ENCODE measurements around the gene CAMLG.
"Not testable (repeated sequence)": the region's sequence is repeated elsewhere in the genome, so short reads cannot be mapped to it uniquely, and the experiment has no call there.

CAMLG gene

DNA sequence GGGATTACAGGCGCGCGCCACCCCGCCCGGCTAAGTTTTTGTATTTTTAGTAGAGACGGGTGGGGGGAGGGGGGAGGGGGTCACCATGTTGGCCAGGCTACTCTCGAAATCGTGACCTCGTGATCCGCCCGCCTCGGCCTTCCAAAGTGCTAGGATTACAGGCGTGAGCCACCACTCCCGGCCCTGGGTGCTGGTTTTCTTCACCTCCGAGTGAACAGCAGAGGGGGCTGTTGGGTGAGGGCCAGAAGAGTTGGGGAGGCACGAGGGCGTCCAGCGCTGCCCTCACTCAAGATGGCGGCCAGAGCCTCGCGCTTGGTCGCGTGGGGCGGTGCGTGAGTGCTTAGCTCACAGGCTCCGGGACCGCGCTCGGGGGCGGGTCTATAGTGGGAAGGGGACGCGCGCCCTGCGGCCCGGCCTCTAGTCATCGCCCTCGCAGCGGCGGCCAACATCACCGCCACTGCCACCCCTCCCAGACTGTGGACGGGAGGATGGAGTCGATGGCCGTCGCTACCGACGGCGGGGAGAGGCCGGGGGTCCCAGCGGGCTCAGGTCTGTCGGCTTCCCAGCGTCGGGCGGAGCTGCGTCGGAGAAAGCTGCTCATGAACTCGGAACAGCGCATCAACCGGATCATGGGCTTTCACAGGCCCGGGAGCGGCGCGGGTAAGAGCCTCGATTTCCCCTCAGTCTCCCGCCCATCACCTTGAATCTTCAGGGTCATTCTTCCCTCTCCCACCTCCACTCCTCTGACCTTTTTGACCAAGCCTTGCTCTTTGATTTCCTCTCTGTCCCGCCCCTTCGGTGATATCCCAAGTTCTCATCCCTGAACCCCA lies at the start of gene CAMLG:
Gene CAMLG, plus strand, starts transcription at position 416 of the 830 bp plus-strand sequence. Its CDS starts 73 bp downstream, at position 489.
- peak; percentile 61 for DNase-seq

DNA sequence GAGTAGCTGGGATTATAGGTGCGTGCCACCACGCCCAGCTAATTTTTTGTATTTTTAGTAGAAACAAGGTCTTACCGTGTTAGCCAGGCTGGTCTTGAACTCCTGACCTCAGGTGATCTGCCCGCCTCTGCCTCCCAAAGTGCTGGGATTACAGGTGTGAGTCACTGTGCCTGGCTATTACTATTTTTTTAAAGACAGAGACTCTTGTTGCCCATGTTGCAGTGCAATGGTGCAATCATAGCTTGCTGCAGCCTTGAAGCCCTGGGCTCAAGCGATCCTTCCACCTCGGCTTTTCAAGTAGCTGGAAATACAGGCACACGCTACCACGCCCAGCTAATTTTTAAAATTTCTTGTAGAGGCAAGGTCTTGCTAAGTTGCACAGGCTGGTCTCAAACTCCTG lies 48.2 kb upstream of the CAMLG start:
- DNase-seq, result not testable (repeated sequence)

DNA sequence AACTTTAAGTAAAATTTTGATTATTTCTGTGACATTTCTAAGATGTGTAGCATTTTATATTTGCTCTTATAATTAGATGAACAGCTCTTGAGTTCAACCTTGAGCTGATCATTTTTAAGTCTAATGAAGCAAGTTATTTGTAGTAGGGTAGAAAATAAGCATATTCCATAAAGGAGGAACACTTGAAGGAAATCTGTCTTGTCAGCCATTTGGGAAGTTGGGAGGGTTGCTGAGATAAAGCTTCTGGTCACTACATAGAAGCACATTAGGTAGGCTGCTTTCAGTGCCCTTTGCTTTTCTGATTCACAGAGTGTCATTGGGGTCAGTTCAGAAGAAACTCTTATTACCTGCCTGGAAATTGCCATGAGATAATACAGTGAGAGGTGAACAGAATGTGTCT lies 45.6 kb upstream of the CAMLG start:
- DNase-seq, result no peak

DNA sequence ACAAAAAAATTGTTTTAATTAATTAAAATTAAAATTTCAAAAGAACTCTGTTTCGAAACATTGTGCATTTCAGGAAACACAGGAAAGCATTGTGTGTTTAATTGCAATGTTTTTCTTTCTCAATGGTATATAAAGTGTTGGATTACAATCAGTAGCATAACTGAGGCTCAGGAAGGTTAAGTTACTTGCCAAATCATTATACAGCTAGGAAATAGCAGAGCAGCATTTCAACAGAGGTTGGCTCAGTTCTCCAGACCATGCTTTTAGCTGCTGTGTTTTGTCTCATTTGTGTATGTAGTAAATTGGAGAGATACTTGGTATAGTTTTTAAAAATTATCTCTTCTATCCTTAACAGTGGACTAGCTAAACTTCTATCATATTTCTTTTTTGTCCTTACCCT lies 30.0 kb upstream of the CAMLG start:
- DNase-seq, result no peak

DNA sequence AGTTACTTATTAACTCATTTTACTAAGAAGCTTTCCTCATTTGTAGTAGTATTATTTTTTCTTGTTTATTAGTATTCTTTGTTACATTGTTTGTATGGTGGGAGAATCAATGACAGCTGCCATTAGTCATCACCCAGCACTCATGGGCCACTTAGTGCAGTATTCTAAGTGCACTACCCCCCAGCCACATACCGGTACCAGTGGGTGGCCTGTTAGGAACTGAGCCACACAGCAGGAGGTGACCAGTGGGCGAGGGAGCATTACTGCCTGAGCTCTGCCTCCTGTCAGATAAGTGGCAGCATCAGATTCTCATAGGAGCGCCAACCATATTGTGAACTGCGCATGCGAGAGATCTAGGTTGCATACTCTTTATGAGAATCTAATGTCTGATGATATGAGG lies 24.2 kb upstream of the CAMLG start:
- no peak for DNase-seq

DNA sequence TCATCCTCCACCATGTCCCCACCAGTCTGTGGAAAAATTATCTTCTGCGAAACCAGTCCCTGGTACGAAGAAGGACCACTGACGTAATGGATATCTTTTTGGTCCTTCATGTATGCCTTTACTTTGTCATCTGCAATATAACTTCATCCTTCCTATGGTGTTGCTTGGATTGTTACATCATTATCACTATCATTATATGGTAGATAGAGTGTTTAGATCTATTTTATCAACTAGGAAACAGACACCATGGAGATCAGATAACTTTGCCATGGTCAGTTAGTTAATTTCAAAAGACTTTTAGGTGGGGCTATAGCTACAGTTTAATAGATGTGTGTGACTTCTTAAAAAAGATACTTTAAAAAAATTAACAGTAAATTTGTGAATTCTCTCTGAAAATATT lies 23.8 kb upstream of the CAMLG start:
- DNase-seq, result no peak

DNA sequence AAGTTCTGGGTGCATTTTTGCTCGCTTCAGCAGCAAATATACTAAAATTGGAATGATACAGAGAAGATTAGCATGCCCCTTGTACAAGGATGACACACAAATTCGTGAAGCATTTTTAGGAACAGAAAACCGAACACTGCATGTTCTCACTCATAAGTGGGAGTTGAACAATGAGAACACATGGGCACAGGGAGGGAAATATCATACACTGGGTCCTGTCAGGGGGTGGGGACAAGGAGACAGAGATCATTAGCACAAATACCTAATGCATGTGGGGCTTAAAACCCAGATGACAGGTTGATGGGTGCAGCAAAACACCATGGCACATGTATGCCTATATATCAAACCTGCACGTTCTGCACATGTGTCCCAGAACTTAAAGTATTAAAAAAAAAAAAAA lies 22.9 kb upstream of the CAMLG start:
- DNase-seq, result not testable (repeated sequence)

DNA sequence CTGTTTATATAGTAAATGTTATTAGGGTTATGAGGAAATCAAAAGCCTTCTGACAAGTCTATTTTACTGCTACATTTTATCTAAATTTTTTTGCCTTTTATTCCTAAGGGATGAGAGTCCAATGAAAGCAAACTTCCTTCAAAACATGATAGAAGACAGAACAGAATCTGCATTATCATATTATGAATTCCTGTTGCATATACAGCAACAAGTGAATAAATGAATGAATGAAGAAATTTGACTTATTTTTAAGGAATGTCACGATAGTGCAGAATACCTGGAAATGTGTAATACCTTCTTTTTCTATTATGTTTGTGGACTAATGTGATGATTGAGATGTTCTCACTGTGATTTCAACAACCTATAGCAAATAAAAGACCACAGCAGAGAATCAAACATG lies 13.5 kb upstream of the CAMLG start:
- DNase-seq, result no peak

DNA sequence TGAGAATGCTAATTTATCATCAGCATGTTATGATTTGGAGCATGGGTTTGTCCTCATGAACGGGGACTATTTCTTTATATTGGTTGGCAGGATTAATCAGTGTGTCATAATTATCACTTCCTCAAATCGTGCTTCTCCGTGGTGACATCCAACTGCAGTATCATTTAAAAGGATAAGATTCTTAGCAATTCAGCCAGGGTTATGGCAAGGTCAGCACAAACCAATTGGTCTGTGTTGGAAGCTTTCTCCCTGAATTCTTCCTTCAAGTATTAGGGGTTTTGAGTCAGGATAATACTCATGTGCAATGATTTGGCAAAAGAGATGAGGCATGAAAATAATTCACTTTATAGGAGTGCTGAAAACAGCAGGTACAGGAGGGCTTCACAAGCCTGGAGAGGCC lies 5.5 kb upstream of the CAMLG start:
- DNase-seq, result no peak

DNA sequence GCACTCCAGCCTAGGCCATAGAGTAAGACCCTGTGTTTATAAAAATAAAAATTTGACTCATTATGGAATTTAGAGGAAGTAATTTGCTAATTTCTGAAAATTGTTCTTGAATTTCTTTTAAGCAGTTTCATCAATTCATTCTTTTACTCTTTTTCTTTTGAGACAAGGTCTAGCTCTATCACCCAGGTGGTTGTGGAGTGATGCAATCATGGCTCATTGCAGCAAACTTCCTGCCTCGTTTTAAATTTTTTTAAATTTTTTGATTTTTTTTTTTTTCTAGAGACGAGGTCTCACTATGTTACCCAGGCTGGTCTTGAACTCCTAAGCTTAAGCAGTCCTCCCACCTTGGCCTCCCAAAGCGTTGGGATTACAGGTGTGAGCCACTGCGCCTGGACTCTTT lies 3.1 kb upstream of the CAMLG start:
- DNase-seq, result no peak

DNA sequence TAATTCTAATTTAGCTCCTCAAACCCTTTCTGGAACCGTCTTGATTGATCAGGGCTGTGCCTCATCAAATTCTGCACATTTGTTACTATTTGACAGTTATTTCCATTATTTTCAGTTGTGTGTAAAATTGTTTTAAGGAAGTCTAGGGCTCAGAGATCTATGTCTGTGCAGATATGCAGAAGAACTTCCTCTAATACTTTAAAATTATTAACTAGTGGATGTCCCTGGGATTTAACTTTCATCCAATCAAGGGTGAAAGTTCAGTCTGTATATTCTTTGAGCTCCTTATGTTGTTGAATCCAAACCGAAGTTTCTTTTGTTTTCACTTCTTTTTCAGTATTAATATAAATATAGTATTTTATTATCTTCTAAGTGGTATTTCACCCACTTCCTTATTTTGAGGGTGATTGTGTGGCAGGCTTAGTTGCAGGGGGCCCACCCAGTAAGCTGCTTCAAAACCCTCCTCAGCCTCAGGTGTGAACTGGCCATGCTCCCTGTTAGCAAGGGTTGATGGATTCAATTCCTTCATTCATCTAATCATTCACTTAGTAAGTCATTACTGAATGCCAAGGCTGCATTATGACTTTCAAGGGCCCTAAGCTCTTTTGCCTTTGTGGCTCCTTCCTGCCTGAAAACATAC lies 2.1 kb upstream of the CAMLG start:
- no peak for DNase-seq

DNA sequence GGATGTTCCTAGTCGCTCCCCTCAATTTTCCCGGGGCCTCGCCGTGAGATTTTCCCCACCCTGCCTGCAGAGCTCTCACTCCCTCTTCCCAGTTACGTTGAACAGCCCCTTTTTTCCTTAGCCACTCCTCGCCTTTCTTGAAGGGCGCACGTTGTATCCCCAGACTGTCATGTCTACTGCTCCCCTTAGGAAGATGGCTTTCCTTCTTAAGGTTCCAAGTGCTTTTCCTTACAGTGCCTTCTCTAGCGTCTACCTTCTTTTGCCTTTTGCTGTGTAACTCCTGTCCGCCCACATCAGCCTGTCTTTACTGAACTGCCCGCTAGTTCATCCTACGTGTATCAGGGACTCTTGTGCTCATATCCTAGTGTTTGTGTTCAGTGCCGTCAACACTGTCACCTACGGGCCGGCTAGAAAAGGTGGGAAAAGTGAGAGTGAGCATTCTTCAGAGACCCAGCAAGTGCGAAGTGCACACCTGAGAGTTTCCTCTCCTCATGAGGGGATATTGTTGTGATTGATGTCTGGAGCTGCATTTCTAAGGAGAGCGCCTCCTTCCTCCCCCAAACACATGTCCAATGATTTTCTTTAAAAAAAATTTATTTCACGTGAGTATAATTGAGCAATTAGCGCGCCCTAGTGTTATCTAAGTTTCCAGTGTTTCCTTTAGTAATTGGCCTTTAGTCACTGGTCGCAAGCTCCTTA lies 764 bp downstream of the CAMLG start:
- DNase-seq, result no peak

DNA sequence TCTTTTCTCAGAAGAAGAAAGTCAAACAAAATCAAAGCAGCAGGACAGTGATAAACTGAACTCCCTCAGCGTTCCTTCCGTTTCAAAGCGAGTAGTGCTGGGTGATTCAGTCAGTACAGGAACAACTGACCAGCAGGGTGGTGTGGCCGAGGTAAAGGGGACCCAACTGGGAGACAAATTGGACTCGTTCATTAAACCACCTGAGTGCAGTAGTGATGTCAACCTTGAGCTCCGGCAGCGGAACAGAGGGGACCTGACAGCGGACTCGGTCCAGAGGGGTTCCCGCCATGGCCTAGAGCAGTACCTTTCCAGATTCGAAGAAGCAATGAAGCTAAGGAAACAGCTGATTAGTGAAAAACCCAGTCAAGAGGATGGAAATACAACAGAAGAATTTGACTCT lies 2.7 kb downstream of the CAMLG start:
- no peak for DNase-seq

DNA sequence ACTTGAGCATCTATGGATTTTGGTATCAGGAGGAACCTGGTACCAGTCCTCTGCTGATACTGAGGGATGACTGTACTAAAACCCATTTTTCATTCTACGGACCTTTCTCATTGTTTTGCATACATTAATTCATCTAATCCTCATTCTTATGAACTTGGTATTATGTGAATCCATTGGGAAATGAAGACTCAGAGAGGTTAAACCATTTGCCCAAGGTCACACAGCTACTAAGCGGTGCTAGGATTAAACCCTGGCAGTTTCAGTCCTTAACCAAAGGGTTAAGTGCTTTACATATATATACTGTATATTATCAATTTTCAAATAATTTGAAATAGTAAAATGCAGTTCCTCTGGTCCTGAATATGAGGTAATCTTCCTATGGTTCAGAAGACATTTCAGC lies 3.8 kb downstream of the CAMLG start:
- DNase-seq, result no peak

DNA sequence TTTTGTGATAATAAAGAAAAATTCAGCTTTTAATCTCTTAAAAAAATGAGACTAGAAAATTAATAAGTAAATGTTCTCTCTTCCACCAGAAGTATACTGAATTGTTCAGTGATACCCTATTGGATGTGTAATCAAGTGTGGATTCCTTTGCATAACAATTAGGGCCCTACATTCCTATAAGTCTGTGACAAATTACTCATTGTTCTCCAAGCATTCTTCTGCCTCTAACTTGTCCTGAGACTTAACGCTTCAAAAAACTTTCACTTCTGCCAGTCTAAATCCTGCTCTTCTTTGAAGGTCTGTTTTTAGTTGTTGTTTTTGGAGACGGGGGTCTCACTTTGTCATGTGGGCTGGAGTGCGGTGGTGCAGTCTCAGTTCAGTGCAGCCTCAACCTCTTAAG lies 11.1 kb downstream of the CAMLG start:
- DNase-seq, result no peak

DNA sequence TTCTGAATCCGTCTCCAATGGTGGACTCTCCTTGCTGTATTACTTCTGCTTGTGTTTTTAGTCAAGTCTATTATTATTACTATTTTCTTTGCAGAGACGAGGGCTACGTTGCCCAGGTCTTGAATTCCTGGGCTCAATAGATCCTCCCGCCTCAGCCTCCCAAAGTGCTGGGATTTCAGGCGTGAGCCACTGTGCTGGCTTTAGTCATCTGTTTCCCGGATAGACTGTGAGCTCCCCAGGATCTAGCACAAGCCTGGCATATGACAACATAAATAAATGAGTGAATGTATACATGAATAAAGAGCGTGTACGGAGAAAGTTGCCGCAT lies 19.8 kb downstream of the CAMLG start:
- no peak for DNase-seq

DNA sequence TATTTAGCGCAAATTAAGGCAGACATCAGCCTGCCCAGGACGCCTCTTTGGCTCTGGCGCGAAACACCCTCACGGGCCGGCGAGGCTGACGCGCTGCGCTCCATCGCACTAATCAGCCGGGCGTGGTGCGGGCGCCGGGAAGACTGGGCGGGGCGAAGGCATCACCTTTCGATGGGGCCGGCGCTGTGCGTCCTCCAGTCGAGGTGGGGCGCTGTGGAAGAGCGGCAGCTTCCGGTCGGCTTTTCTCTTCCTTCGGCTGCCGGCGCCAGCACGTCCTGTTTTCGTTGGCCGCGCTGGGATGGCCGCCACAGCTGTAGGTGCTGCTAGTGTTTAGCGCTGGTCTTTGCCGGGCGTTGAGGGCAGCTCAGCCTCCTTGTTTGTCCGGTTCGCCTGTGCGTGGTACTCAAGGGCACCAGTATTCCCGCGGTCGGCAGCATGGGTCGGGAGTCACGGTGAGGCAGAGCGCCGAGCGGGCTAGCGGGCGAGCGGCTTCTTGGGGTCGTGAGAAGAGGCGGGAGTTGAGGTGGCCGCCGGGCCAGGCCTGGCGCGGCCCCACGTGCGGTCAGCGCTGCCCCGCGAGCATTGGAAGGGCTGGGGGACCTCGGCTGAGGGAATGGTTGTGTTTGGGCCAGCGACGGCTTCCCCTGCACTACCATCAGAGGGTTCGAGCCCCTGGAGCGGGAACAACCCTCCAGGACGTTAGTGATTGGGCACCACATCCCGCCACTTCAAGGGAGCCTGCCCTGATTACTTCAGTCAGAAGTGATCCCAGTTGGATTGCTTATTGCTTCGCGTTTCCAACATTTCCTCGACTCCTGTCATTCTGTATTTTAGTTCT lies 20.4 kb downstream of the CAMLG start, which contains the start of gene DDX46:
Gene DDX46, plus strand, starts transcription at position 276 of the 838 bp plus-strand sequence. Its CDS starts 160 bp downstream, at position 436.
- peak; percentile 72 for DNase-seq

DNA sequence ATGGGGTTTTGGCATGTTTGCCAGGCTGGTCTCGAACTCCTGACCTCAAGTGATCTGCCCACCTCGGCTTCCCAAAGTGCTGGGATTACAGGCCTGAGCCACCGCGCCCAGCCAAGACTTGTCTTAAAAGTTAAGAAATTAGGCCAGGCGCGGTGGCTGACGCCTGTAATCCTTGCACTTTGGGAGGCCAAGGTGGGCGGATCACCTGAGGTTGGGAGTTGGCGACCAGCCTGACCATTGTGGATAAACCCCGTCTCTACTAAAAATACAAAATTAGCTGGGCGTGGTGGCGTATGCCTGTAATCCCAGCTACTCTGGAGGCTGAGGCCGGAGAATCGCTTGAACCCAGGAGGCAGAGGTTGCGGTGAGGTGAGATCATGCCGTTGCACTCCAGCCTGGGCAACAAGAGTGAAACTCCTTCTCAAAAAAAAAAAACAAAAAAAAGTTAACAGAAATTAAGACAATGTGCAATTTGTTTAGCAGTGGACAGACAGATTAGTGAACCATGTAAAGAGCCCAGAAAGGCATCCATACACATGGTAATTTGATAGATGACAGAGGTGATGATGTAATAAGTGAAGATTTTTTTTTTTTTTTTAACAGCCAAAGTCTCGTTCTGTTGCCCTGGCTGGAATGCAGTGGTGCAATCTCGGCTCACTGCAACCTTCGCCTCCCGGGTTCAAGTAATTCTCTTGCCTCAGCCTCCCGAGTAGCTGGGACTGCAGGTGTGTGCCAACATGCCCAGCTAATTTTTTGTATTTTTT lies 29.4 kb downstream of the CAMLG start:
- DNase-seq, result not testable (repeated sequence)

DNA sequence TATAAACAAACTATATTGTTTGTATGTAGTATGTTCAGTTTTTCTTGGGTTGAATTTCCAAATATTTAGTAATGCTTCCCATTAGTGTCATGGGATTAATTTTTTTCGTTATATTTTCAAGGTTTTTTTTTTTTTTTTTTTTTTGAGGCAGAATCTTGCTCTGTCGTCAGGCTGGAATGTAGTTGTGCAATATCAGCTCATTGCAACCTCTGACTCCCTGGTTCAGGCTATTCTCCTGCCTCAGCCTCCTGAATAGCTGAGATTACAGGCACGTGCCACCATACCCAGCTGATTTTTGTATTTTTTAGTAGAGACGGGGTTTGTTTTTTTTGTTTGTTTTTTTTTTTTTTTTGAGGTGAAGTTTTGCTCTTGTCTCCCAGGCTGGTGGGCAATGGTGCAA lies 30.9 kb downstream of the CAMLG start:
- no peak for DNase-seq

DNA sequence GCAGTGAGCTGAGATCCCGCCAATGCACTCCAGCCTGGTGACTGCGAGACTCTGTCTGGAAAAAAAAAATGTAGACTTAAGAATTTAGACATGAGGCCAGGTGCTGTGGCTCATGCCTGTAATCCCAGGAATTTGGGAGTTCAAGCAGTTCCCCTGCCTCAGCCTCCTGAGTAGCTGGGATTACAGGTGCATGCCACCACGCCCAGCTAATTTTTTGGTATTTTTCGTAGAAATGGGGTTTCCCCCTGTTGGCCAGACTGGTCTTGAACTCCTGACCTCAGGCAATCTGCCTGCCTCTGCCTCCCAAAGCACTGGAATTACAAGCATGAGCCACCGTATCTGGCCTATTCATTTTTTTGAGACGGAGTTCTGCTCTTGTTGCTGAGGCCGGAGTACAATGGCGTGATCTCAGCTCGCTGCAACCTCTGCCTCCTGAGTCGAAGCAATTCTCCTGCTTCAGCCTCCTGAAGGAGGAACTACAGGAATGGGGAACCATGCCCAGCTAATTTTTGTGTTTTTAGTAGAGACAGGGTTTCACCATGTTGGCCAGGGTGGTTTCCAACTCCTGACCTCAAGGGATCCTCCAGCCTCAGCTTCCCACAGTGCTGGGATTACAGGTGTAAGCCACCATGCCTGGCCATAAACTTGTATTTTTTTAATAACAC lies 34.2 kb downstream of the CAMLG start:
- no peak for DNase-seq

DNA sequence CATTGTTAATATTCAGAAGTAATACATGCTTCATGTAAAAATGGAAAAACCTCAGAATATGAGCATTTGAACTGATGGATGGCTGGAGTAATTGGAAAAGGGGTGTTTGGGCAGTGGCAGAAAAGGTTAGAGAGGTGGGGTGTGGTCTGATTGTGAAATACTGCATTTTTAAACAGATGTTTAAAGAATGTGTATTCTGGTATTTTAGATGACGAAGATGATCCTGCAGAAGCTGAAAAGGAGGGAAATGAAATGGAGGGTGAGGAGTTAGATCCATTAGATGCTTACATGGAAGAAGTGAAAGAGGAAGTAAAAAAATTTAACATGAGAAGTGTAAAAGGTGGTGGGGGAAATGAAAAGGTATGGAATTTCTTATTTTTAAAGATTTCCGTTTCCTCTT lies 39.0 kb downstream of the CAMLG start:
- DNase-seq, result no peak

Data from 8988T (cell line).